RWPE2 (cell line): ENCODE measurements around the gene NT5C3B.

ENCODE experiments used
- ATAC-seq: fragments of 200-7000 bp; cut with Tn5 transposase; 3 replicates; pipeline ENCODE4 v1.9.1; 2021; ENCODE audit warnings: low read depth
- DNase-seq: peaks from one replicate; pipeline ENCODE4 v3.0.0-alpha.2; 2020; ENCODE audit warnings: low spot score
- H3K27ac ChIP-seq: fragments of 450-650 bp; 2 replicates; pipeline ENCODE4 v1.5.1; 2017; ENCODE audit warnings: mild to moderate bottlenecking; ENCODE audit not compliant: poor library complexity, severe bottlenecking
- H3K27me3 ChIP-seq: fragments of 250-450 bp; sonication (Bioruptor Pico); 2 replicates; pipeline ENCODE4 v1.5.1; 2021; ENCODE audit warnings: mild to moderate bottlenecking, moderate library complexity; ENCODE audit not compliant: insufficient read depth, poor library complexity, severe bottlenecking
- H3K36me3 ChIP-seq: fragments of 250-450 bp; sonication (Bioruptor Pico); 2 replicates; pipeline ENCODE4 v1.5.1; 2020; ENCODE audit warnings: low read depth, mild to moderate bottlenecking, moderate library complexity
- H3K4me1 ChIP-seq: fragments of 250-450 bp; sonication (Bioruptor Pico); 2 replicates; pipeline ENCODE4 v1.5.1; 2021; ENCODE audit warnings: mild to moderate bottlenecking, moderate library complexity; ENCODE audit not compliant: insufficient read depth, poor library complexity, severe bottlenecking
- H3K4me3 ChIP-seq: fragments of 250-450 bp; sonication (Bioruptor Pico); 2 replicates; pipeline ENCODE4 v1.5.1; 2021; ENCODE audit warnings: mild to moderate bottlenecking, moderate library complexity; ENCODE audit not compliant: severe bottlenecking
- H3K9me3 ChIP-seq: fragments of 250-450 bp; sonication (Bioruptor Pico); 2 replicates; pipeline ENCODE4 v1.5.1; 2021; ENCODE audit warnings: mild to moderate bottlenecking, moderate library complexity; ENCODE audit not compliant: severe bottlenecking
- CTCF ChIP-seq: fragments of 450-650 bp; IDR thresholded peaks from one replicate; pipeline ENCODE4 v1.5.1; 2017; ENCODE audit warnings: mild to moderate bottlenecking, moderate library complexity; ENCODE audit not compliant: poor library complexity, severe bottlenecking

The NT5C3B gene

GRCh38 chr17:41792845-41793783, 42.9 kb downstream of the NT5C3B start:
- Histone ChIP-seq H3K36me3 (no peaks in the 10 kb centered on the region), H3K4me1 (peaks cover 26% of the 10 kb centered on the region), H3K9me3 (no peaks in the 10 kb centered on the region), H3K27ac (peak overlapping the region; percentile 97), H3K27me3 (no peaks in the 10 kb centered on the region), H3K4me3 (no peak overlapping the region)
- peak; percentile 88 for ATAC-seq
- DNase-seq: peak; percentile 91
- no peak for TF ChIP-seq CTCF

GRCh38 chr17:41787021-41787418, 49.0 kb downstream of the NT5C3B start:
- TF ChIP-seq CTCF: no peak
- Histone ChIP-seq H3K9me3 (no peaks in the 10 kb centered on the region), H3K27me3 (no peaks in the 10 kb centered on the region), H3K4me3 (no peak overlapping the region), H3K4me1 (peaks cover 15% of the 10 kb centered on the region), H3K36me3 (peaks cover 22% of the 10 kb centered on the region), H3K27ac (peak overlapping the region; percentile 94)
- ATAC-seq (no peak), DNase-seq (no peak)

- Histone ChIP-seq H3K36me3 (peaks cover 28% of the 10 kb centered on the region), H3K4me3 (peak within 1 kb of the TSS; percentile 85), H3K9me3 (no peaks in the 10 kb centered on the region), H3K27me3 (no peaks in the 10 kb centered on the region), H3K4me1 (peaks cover 15% of the 10 kb centered on the region), H3K27ac (peak within 1 kb of the TSS; percentile 94)
- TF ChIP-seq CTCF: peak; percentile 83
- DNase-seq (peak; percentile 100), ATAC-seq (peak; percentile 86)
Observed at GRCh38 chr17:41786227-41787020, 49.6 kb downstream of the NT5C3B start, which contains the start of gene JUP. JUP (minus strand) TSS chr17:41786711; CDS start chr17:41771854, 14,857 bp downstream.

- peak; percentile 36 for ATAC-seq
- Histone ChIP-seq H3K4me1 (peaks cover 15% of the 10 kb centered on the region), H3K9me3 (no peaks in the 10 kb centered on the region), H3K27me3 (no peaks in the 10 kb centered on the region), H3K27ac (peak overlapping the region; percentile 94), H3K36me3 (peaks cover 29% of the 10 kb centered on the region), H3K4me3 (peak overlapping the region; percentile 85)
- peak; percentile 93 for DNase-seq
- no peak for TF ChIP-seq CTCF
Observed at GRCh38 chr17:41785859-41786226, 50.2 kb downstream of the NT5C3B start.
